ENCODE data around the gene SDCBP2.

The SDCBP2 gene

DNA sequence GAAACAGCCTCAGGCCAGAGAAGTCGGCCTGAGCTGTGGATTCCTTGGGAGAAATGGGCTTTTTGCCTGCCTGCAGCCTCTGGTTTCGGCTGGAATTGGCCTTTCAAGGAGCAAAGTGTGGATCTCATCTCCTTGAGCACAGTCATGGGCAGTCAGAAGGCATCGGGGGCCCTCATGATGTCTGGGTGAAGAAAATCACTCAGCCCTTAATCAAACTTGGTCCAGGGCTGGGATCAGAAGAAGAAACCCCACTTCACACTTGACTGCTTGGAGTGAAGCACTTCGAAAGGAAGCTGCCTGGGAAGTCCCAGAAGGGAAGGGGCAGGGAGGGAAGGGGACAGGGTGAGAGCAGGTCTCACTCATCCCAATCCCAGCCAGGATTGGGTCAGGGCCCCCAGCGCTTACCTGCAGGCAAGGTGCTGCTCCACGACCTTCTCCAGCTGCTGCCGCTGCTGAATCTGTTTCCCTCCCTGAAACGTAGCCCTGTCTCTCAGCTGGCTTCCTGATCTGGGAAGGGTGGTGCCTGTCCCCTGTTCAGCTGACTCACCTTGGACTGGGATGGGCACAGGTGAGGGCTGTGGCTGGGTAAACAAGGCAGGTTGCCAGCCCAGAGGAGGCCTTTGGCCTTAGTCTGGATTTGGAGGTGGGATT, at the start of gene SDCBP2:
TSS of gene SDCBP2 (minus strand) at position 460 of the 651 bp plus-strand sequence. CDS start 8,723 bp downstream, outside the sequence.
- DNase-seq: no peak

GRCh38 chr20:1378735-1379125, 49.8 kb upstream of the SDCBP2 start:
- no peak for DNase-seq

DNA sequence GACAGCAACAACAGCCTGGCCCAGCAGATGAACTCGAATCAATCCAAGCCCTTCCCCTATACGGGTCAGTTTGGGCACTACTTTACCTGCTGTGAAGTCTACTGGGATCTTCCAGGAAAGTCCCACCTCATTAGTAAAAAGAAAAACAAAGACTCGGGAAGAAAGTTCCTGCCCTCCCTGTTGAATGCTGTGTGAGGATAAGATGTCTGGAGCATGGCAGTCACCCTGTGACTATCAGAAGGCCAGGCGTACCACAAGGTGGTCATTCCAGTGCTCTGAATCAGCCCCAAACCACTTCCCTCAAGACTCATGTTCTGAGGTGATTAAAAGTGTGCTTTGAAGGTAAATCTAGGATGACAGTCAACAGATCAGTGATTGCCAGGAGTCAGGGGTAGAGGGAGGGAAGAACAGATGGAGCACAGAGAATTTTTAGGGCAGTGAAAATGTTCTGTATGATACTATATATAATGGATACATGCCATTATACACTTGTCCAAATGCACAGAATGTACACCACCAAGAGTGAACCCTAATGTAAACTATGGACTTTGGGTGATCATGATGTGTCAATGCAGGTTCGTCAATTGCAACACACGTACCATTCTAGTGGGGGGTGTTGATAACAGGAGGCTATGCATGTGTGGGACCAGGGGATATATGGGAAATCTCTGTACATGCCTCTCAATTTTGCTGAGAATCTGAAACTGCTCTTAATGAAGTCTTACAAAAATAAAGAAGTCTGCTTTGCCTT, 49.2 kb upstream of the SDCBP2 start:
- DNase-seq: no peak

- no peak for DNase-seq
Observed at GRCh38 chr20:1377341-1377871, 48.5 kb upstream of the SDCBP2 start.

- DNase-seq: no peak
Observed at GRCh38 chr20:1376408-1377270, 47.7 kb upstream of the SDCBP2 start.

DNA sequence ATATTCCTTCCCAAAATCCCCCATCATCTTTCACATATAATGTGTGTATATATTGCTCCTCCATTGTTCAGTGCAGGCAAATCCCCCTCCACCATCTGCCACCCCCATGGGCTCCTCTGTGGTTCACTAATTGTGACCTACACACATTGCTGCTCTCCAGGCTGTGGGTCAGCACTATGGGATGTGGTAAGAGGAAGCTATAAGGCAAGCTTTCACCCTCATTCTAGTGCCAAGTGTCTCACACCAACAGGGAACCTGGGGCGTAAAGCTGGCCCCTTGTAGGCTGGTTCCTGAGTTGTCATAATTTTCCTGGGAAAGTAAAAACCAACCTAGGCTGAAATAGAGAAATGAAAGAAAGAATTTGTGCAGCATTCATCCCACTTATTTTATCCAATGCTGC, 47.1 kb upstream of the SDCBP2 start:
- DNase-seq: no peak

GRCh38 chr20:1375515-1375914, 46.6 kb upstream of the SDCBP2 start:
- no peak for DNase-seq

DNA sequence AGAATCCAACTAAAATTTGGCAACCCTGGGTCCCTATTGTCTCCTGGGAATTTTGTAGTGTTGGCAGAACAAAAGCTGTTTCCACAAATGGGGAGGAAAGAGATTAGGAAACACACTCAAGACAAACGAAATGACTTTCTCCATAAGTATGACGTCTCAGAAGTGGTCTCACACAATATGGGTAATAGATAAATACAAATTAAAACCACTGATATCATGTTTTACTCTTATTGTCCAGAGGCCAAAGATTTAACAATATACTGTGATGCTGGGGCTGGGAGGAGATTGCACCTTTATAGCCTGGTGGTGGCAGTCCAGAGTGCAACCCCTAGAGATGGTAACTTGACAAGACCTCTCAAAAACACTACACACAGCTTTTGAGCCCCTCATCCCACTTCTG, 45.3 kb upstream of the SDCBP2 start:
- DNase-seq: no peak

DNA sequence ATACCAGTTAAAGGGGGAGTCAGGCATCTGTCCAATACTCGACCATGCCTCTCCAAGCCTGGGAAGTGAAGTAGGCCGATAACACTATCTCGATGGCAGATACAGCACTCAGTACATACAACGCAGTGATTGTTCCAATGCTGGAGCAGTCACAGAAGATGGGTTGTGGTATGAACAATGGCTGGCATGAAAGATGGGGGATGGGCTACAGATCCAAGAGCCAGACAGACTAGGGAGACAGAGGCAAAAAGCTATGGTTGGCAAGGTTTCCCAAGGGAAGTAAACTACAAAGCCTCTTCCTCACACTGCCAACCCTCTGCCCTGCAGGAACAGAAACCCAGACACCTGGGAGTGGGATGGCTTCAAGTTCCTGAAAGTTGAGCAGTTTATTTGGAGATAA, 44.7 kb upstream of the SDCBP2 start:
- DNase-seq: no peak

DNA sequence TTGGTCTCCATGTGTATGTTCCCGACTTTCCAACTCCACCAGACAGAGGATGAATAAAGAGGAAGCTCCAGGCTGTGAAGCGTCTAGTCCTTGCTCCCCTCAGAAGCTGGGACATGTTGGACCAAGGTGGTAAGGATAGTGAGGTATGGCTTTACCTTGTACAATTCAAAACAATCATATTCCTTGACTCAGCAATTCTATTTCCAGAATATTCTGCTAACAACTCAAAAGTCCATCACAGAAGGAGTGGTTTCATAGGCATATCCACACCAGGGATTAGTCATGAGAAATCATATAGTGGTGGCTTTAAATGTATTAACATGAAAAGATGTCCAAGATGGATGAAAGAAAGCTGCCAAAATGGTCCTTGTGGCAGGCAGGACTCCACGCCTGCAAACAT, 44.1 kb upstream of the SDCBP2 start:
- DNase-seq: no peak

DNA sequence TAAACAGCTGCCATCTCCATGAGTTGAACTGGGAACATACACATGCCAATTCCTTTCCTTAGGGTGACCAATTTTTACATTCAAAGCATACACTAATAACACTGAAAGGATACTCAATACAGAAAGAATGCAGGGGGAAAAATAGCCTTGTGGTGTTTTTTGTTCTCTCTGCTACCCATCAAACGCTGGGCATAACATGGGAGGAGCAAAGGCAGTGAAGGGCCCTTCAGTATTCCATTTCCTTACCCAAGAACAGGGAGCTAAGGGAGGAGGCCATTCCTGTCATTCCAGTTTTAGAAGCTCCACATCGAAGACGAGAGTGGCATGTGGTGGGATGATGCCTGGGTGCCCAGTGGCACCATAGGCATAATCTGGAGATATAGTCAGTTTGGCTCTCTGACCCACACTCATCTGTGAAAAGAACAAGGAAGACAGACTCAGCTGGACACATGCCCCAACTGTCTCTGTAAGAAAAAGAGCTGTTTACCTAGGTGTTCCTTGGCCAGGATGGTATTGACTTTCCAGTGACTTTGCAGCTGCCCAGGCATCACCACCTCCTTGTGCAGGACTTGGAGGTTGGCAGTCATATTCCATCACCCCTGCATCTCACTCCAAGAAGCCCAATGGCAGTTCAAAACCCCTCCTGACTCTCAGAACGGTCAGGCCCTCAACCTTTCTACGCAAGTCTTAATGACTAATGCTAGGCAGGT, 43.0 kb upstream of the SDCBP2 start:
- no peak for DNase-seq

DNA sequence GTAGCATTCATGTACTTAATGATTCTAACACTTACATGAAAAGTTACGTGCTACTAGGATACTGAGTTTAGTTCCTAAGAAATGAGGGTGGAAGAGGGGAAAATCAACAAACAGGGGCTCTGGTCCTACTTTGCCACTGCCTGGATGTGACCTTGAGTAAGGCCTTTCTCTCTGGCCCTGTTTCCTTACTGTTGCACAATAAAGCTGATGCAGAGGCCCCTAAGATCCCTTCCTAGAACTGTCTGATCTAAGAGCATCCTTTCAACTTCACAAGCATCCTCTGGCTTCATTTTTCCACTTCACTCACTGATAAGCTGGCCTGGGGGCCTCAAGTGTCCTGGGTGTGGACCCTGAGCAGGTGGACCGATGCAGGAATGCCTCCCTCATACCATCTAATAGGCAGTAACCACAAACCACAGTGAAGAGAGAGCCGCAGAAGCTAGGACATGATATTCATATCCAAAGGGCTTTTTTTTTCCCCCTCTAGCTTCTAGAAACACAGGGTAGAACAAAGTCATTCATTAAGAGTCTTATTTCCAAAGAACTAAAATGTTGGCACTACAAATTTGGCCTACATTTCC, 42.4 kb upstream of the SDCBP2 start:
- DNase-seq: no peak

- DNase-seq: no peak
Observed at GRCh38 chr20:1370548-1371110, 41.7 kb upstream of the SDCBP2 start.

GRCh38 chr20:1369970-1370369, 41.0 kb upstream of the SDCBP2 start:
- DNase-seq: no peak

GRCh38 chr20:1368448-1369199, 39.7 kb upstream of the SDCBP2 start:
- no peak for DNase-seq

DNA sequence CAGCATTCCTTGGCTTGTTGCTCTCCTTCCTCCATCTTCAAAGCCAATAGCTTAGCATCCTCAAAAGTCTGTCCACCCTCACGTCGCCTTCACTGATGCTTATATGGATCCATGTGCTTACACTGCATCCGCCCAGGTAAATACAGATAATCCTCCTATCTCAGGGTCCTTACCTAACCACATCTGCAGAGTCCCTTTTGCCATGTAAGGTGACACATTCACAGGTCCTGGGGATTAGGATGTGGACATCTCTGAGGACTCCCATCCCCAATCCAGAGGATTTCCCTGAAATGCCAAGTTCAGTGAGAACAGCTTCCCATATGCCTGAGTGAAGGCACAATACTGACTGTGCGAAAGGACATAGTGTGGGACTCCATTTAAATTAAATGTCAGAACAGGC, 38.5 kb upstream of the SDCBP2 start:
- DNase-seq: no peak

- no peak for DNase-seq
Observed at GRCh38 chr20:1364106-1364505, 35.2 kb upstream of the SDCBP2 start.

DNA sequence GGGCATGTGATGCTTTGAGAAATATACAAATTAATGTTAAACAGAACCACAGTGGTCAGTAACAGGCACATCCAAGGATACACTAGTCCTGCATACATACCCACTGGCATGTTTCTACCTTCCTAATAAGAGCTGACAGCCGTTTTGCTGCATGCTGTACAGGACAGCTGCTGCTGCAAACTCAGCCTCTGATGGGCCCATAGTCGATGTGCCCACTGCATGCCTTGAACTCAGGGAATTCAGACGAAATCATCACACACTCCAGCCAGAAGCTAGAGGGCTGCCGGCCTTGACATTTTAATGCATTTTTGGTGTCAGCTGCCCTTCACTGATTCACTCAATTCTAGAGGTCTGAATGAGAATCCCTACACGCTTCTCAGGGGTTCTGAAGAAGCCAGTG, 34.6 kb upstream of the SDCBP2 start:
- no peak for DNase-seq

DNA sequence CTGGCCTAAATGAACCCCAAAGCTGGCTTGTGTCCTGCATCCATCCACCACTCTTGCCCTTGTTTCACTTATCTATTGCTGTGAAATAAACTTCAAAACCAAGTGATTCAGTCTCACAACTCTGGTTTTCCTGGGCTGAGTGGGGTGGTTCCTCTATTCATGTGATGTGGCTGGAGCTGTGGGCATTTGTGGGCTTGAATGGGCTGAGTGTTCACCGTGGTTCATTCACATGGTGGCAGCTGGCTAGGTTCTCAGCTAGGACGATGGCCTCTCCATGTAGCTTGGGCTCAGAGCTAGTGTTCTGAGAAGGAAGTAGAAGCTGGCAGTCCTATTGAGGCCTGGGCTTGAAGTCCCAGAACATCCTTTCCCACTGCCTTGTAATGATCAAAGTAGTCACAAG, 33.5 kb upstream of the SDCBP2 start:
- no peak for DNase-seq

GRCh38 chr20:1360094-1360846, 31.3 kb upstream of the SDCBP2 start:
- DNase-seq: no peak
